ENCODE results near the gene TLE7.

The TLE7 gene

GRCh38 chr16:71412270-71413160 lies 29.3 kb downstream of the TLE7 start:
- peak; percentile 53 for DNase-seq (ENCODE audit: low read depth)

GRCh38 chr16:71410146-71410545 lies 31.7 kb downstream of the TLE7 start:
- DNase-seq (ENCODE audit: low read depth) = no peak

- DNase-seq (ENCODE audit: low read depth) = no peak
These were observed 32.7 kb downstream of the TLE7 start for GRCh38 chr16:71409011-71409775.

- DNase-seq (ENCODE audit: low read depth) = no peak
These were observed 33.3 kb downstream of the TLE7 start for GRCh38 chr16:71408536-71408935.

GRCh38 chr16:71407731-71408130 lies 34.1 kb downstream of the TLE7 start:
- no peak for DNase-seq (ENCODE audit: low read depth)

- no peak for DNase-seq (ENCODE audit: low read depth)
These were observed 35.1 kb downstream of the TLE7 start for GRCh38 chr16:71406724-71407123.

GRCh38 chr16:71406316-71406715 lies 35.5 kb downstream of the TLE7 start:
- DNase-seq (ENCODE audit: low read depth) = no peak

- no peak for DNase-seq (ENCODE audit: low read depth)
These were observed 37.5 kb downstream of the TLE7 start for GRCh38 chr16:71404364-71404763.

GRCh38 chr16:71402674-71403073 lies 39.2 kb downstream of the TLE7 start:
- DNase-seq (ENCODE audit: low read depth) = no peak

GRCh38 chr16:71402007-71402406 lies 39.8 kb downstream of the TLE7 start:
- no peak for DNase-seq (ENCODE audit: low read depth)

- no peak for DNase-seq (ENCODE audit: low read depth)
These were observed 41.9 kb downstream of the TLE7 start for GRCh38 chr16:71399801-71400563.

- DNase-seq (ENCODE audit: low read depth) = no peak
These were observed 45.3 kb downstream of the TLE7 start for GRCh38 chr16:71396594-71396993.

GRCh38 chr16:71389330-71389729 lies 52.5 kb downstream of the TLE7 start:
- DNase-seq (ENCODE audit: low read depth) = no peak

- DNase-seq (ENCODE audit: low read depth) = no peak
These were observed 54.6 kb downstream of the TLE7 start for GRCh38 chr16:71387045-71387871.

- DNase-seq (ENCODE audit: low read depth) = no peak
These were observed 57.7 kb downstream of the TLE7 start for GRCh38 chr16:71384073-71384724.

- DNase-seq (ENCODE audit: low read depth) = peak; percentile 21
These were observed 58.6 kb downstream of the TLE7 start for GRCh38 chr16:71383054-71383773.

GRCh38 chr16:71380831-71381230 lies 61.0 kb downstream of the TLE7 start:
- no peak for DNase-seq (ENCODE audit: low read depth)
